Posterior cingulate gyrus (tissue), 11 donors: ENCODE results near the gene MVB12B.
A peak's percentile ranks its signal among the peaks of the same experiment; 100 is the strongest.

Source experiments
- DNase-seq, 10 donors: peaks; one replicate each; pipeline versions ENCODE4 v3.0.0 to v3.0.0-alpha.2; 2020 to 2021; ENCODE audit warnings: mixed read lengths in 3 of 10
- intact Hi-C: fragments of 100-400 bp; cut with DNase I; formaldehyde crosslinking; loops from one replicate; pipeline ENCODE4 v1.15.1; 2023

Gene MVB12B

GRCh38 chr9:126395439-126396212 lies 69.0 kb downstream of the MVB12B start:
- intact Hi-C loops: loop anchor here (5.0 kb wide), 4 partner anchors 78 to 988 kb away; no protein-coding TSS in a partner anchor
- peak in 1 of 10 donors; percentile 78 for DNase-seq

DNA sequence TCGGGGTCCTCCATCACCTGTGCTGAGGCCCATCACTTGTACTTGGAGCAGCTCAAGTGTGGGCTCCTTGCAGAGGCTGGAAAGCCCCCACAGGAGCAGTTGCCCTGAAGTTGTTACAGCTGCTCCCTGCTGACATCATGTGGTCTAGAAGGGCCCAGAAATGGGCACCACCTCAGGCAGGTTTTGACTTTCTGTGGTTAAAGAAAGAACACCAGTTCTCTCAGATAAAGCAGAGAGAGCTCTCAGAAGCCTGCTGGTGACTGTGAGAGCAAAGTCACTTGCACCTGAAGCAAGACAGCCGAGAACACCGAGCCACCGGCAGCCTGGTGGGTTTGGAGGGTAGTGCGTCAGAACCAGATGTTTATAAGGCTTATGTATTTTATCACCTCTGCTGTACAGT lies 70.4 kb downstream of the MVB12B start:
- peak in 1 of 10 donors; percentile 64 for DNase-seq
- intact Hi-C loops: loop anchor here (5.0 kb wide), 4 partner anchors 80 to 990 kb away; no protein-coding TSS in a partner anchor

DNA sequence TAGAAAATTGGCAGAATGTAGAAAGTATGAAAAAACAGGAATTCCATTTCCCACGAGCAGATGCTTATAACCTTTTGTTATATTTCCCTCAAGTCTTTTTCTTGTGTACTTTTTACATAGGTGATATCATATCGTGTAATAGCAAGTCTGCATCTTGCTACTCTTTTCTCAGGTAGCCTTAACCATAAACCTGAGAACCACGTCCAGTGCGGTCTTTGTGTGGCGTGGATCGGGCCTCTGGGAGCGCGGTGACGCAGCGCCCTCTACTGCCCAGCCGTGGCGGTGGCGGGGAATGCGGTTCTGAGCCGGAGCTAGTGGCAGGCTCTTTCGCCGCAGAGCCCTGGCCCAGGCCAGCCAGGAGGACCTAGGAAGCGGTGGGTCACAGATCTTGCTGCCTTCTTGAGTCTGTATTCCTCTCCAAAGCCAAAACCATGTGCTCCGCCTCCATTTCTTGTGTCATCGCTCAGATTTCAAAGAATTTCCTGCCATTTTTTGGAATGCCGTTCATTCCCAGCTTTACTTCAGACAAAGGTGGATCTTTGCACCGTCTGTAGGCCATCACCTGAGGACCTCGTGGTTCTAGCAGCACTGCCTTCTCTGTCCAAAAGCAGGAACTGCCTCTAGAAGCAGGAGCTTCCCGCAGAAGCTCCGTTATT lies 71.9 kb downstream of the MVB12B start:
- intact Hi-C loops: loop anchor here (1.0 to 5.0 kb wide), 5 partner anchors 81 to 991 kb away; no protein-coding TSS in a partner anchor
- peak; percentile 76 to 98 (median 92) for DNase-seq

DNA sequence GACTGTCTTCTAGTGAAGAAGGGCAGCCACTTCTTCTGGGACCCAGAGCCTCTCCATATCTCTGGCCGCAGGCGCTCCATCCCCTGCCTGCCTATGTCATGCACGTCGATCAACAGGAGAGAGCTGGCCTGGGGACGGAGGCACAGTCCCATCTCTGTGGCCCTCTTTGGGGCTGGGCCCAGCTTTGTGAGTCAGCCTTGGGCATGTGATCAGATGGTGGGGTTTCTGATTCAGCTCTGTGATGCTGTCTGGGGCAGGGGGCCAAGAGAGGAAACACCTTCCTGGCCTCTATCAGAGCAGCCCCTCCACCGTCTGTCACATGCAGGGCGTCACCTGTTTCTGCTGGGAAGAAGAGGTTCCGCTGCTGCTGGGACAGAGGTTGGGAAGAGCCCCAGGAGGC lies 72.6 kb downstream of the MVB12B start:
- intact Hi-C loops: loop anchor here (5.0 kb wide), 4 partner anchors 82 to 992 kb away; no protein-coding TSS in a partner anchor
- peak in 5 of 10 donors; percentile 50 to 91 (median 71) for DNase-seq

GRCh38 chr9:126399789-126400188 lies 73.2 kb downstream of the MVB12B start:
- intact Hi-C loops: loop anchor here (5.0 kb wide), 4 partner anchors 82 to 992 kb away; no protein-coding TSS in a partner anchor
- DNase-seq: peak in 1 of 10 donors; percentile 76

- DNase-seq: peak in 1 of 10 donors; percentile 66
- intact Hi-C loops: no loop called here
Observed at GRCh38 chr9:126400571-126400970, 73.9 kb downstream of the MVB12B start.

DNA sequence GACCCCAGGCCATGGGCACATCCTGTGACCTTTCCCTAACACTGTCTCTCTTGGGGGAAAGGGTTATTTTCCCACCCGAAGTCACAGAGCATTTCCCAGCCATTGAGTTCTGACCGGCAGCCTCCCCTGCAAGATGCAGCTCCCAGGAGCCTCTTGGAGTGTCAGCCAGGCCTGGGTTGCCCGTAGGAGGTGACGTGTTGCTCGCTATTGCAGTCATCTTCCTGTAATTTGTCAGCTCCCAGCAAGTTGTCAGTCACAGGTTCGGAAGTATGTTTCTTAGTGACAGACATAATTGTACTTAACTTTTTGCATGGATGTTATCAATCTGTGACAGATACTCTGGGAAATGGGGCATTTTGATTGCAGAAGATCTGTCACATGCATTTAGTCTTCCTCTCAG lies 74.5 kb downstream of the MVB12B start:
- intact Hi-C loops: no loop called here
- peak in 1 of 10 donors; percentile 81 for DNase-seq

DNA sequence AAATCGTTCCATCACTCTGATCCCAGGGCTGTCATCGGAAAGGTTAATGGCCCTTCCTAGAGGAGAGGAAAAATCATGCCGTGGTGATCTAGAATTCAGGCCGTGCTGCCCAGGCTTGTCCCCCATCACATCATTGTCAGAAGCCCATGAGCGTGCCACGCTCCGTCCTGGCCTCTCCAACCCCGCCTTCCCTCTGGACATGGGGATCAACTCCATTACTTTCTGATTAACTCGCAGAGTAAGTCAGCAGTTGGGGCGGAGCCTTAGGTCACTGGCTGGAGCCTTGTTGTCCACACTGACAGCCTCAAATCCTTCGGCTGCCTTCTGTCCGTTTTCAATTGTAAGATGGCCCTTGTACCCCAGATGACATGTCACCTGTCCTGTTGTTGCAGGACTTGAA lies 75.0 kb downstream of the MVB12B start:
- peak in 1 of 10 donors; percentile 52 for DNase-seq
- intact Hi-C loops: no loop called here

GRCh38 chr9:126403397-126403796 lies 76.8 kb downstream of the MVB12B start:
- intact Hi-C loops: no loop called here
- DNase-seq: no peak

DNA sequence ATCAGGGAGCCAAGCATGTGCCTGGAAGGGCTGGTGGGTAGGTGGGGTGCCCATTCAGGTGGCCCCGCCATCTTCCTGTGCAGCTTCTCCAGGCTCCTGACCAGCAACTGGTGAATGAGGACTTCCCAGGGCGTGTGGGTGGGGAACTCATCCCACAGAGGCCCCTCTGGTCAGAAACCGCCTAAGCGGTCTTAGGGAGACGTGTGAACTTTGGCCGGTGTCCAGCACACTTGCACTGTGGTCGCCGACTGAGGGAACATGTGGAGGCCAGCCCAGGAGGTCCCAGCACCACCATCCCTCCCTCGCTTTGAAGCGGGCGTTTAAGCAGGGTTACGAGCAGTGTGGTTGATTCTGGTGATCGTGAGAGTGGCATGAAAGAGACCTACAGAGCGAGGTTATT lies 77.8 kb downstream of the MVB12B start:
- DNase-seq: peak in 2 of 10 donors; percentile 21 to 75
- intact Hi-C loops: no loop called here

GRCh38 chr9:126406075-126406667 lies 79.5 kb downstream of the MVB12B start:
- DNase-seq: peak in 2 of 10 donors; percentile 32 to 46
- intact Hi-C loops: no loop called here

- intact Hi-C loops: no loop called here
- peak in 2 of 10 donors; percentile 48 to 59 for DNase-seq
Observed at GRCh38 chr9:126407114-126407870, 80.7 kb downstream of the MVB12B start.

DNA sequence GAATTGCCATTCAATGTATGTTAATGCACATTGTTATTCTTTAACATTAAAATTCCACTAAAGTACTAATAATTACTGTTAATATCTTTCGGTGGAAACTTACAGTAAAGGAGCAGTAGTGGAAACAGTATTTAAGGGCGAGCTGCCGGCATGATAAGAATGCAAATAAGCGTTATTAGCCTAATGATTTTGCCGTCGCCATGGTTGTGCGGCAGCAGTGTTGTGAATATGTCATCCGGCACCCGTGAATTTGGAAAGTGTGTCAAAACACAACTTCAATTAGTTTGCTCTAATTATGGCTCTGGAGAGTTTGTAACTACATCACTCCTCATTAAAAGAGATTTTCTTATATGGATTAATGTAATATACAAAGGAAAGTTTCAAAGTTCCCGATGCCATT lies 81.4 kb downstream of the MVB12B start:
- DNase-seq: no peak
- intact Hi-C loops: no loop called here

DNA sequence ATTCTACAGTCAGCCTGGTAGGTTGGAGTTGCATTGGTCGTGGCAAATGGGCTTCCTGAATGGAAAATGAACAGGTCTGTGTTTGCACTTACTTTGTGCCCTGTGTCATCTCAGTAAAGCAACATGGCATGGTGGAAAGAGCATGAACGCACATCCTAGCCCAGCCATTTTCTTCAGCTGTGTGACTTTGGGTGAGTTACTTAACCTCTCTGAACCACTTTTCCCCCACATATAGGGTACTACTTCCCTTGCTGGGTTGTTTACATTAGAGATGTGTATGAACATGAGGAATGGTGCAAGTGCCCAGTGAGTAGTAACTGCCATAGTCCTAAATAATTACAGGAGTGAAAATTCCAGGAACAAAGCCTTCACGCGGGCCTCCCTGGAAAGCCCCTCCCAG lies 83.6 kb downstream of the MVB12B start:
- DNase-seq: peak in 1 of 10 donors; percentile 33
- intact Hi-C loops: loop anchor here (5.0 kb wide), 1 partner anchor 82 kb away; no protein-coding TSS in a partner anchor

- intact Hi-C loops: loop anchor here (5.0 kb wide), 1 partner anchor 81 kb away; no protein-coding TSS in a partner anchor
- no peak for DNase-seq
Observed at GRCh38 chr9:126411225-126411947, 84.8 kb downstream of the MVB12B start.

DNA sequence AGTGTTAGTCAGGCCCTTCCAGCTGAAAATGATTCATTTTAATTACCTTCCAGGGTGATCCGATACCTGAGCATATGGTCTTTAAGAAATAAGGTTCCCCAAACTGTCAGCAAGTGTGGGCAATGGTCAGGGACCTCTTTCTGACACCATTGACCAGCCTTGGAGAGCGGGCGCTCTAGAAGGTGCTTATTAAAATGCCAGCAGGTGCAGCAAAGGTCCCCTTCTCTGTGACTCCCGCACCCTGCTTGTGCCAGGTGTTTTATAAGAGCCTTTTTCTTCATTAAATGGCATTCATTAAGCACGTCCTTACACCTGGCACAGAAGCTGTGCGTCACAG lies 85.3 kb downstream of the MVB12B start:
- peak in 1 of 10 donors; percentile 12 for DNase-seq
- intact Hi-C loops: loop anchor here (5.0 kb wide), 1 partner anchor 80 kb away; no protein-coding TSS in a partner anchor

- DNase-seq: no peak
Observed at GRCh38 chr9:126412905-126413304, 86.3 kb downstream of the MVB12B start.

GRCh38 chr9:126413391-126414068 lies 86.9 kb downstream of the MVB12B start:
- intact Hi-C loops: loop anchor here (5.0 kb wide), 1 partner anchor 79 kb away; no protein-coding TSS in a partner anchor
- DNase-seq: no peak

More at GRCh38 chr9:126412905-126413304, 86.3 kb downstream of the MVB12B start:
- intact Hi-C loops: loop anchor here (5.0 kb wide), 1 partner anchor 79 kb away; no protein-coding TSS in a partner anchor
